Measurements from ENCODE around the gene PDZD11. TPM values are rescaled to one million over a fixed set of nuclear protein-coding genes. Genes with fewer than 3 reads are reported as not detected.

PDZD11 gene
- total RNA-seq, 4 donors from 2014 or later, result 20.7 to 31.7 (median 28.3) TPM

DNA sequence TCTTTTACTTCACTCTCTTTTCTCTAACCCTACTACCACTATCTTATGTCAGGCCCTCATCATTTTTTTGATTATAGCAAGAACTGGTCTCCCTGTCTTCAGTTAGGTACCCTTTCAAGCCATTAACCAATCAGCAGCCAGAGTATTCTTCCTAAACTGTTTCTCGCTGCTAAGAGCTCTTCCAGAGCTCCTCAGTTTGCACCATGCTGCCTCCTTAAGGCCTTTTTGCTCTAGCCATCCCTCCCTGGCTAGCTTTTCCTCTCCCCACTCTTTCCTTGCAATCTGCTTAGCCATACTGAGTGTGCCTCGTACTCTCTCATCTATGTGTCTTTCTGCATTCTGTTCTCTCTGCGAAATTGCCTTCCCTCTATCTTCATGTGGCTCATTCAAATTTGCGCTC is 33.1 kb upstream of the PDZD11 start:
- no peak for ATAC-seq (ENCODE audit: low FRiP score)
- TF ChIP-seq, protein P1, sequence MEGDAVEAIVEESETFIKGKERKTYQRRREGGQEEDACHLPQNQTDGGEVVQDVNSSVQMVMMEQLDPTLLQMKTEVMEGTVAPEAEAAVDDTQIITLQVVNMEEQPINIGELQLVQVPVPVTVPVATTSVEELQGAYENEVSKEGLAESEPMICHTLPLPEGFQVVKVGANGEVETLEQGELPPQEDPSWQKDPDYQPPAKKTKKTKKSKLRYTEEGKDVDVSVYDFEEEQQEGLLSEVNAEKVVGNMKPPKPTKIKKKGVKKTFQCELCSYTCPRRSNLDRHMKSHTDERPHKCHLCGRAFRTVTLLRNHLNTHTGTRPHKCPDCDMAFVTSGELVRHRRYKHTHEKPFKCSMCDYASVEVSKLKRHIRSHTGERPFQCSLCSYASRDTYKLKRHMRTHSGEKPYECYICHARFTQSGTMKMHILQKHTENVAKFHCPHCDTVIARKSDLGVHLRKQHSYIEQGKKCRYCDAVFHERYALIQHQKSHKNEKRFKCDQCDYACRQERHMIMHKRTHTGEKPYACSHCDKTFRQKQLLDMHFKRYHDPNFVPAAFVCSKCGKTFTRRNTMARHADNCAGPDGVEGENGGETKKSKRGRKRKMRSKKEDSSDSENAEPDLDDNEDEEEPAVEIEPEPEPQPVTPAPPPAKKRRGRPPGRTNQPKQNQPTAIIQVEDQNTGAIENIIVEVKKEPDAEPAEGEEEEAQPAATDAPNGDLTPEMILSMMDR (IDR thresholded peaks at IDR 0.05), result no peak

DNA sequence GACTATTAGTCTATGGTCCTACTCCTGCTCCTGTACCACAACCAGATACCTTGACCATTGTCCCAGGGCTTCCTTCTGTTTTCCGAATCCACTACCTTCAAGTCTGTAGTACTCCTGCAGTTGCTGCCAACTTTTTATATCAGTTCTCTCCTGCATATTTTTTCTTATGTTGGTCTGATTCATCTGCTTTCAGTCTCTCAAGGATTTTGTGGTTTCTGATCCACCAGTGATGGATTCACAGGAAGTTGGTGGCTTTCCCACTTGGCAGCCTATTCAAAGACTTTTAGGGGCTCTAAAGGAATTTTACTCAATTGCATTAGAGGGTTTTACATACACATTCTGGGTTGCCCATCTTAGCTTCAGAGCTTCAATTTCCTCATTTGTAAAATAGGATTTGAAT is 23.8 kb upstream of the PDZD11 start:
- TF ChIP-seq, protein P1 (IDR thresholded peaks at IDR 0.05), result no peak
- no peak for ATAC-seq (ENCODE audit: low FRiP score)

More for the DNA sequence above, 33.1 kb upstream of the PDZD11 start:
- no peak for DNase-seq (ENCODE audit: low spot score)

DNA sequence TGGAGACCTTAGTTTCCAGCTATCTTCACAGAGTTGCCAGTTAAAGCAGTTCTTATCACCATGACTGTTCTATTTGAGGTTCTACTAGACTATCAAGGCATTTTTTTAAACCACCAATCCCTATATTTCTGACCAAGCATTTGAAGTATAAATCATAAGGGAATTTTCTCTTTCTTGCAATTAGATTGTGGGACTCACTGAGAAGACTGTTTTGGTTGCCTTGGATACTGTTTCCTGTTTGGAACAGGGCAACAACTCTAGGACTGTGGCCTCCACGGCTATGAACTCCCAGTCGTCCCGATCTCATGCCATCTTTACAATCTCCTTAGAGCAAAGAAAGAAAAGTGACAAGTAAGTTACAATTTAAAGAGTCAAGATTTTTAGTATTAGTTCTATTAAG is 12.0 kb upstream of the PDZD11 start:
- ATAC-seq (ENCODE audit: low FRiP score) (no peak), DNase-seq (ENCODE audit: low spot score) (no peak)
- TF ChIP-seq, protein P1 (IDR thresholded peaks at IDR 0.05), result no peak

More for the DNA sequence above, 23.8 kb upstream of the PDZD11 start:
- DNase-seq (ENCODE audit: low spot score), result no peak

DNA sequence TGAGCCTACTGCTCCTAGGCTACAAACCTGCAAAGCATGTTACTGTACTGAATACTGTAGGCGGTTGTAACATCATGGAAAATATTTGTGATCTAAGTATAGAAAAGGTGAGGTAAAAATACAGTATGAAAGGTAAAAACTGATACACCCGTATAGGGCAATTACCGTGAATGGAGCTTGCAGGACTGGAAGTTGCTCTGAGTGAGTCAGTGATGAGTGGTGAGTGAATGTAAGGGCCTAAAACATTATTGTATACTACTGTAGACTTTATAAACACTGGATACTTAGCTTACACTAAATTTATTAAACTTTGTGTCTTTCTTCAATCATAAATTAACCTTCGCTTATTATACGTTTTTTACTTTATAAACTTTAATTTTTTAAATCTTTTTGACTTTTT is 3.9 kb upstream of the PDZD11 start:
- ATAC-seq (ENCODE audit: low FRiP score), result no peak
- TF ChIP-seq, protein P1 (IDR thresholded peaks at IDR 0.05), result no peak
- DNase-seq (ENCODE audit: low spot score), result no peak

DNA sequence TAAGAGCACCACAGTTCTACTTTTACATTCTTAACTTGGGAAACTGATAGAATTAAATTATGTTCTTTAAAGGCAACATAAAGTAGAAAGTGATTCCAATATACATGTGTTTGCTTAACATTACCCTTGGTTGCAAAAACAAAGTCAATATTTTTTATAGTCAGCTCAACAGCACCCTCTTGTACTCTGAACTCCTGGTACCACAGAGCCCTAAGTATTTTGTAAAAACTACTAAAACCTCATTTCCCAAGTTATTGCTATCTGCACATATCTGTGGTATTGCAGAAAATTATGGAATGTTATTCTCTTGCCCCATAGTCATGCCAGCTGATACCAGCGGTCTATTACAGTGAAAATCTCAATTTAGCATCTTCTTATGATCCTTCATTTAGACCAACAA is 3.1 kb upstream of the PDZD11 start:
- TF ChIP-seq, protein P1 (IDR thresholded peaks at IDR 0.05), result no peak
- no peak for ATAC-seq (ENCODE audit: low FRiP score)

DNA sequence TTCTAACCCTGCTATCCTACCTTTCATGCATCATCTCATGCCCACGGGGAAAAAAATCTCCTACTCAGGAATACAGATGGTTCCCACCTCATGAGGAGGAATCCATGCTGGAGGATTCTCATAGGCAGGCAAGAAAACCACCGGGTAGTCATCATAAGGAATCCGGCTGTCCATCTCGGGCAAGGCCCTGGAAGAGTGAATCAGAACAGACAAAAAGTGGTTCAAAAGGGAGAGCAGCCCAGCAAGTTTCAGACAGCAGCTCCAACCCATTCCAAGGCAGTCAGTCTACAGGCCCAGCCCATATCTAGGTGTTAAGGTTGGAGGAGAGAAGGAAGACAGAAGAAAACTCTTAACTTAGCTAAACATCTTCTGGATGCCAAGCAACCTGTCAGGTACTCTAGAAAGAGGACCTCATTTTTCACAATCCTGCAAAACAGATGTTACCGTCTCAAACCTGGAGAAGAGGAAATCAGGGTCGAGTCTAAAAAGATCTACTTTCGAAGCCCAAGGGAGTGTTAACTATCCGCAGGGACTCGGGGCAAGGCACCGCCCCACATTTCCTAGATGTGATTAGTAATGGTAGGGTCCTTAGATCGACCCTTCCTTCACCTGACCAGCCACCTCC is 447 bp downstream of the PDZD11 start:
- ATAC-seq (ENCODE audit: low FRiP score), result no peak
- TF ChIP-seq, protein P1 (IDR thresholded peaks at IDR 0.05), result no peak
- DNase-seq (ENCODE audit: low spot score), result no peak

More for the DNA sequence above, 3.1 kb upstream of the PDZD11 start:
- DNase-seq (ENCODE audit: low spot score), result no peak

DNA sequence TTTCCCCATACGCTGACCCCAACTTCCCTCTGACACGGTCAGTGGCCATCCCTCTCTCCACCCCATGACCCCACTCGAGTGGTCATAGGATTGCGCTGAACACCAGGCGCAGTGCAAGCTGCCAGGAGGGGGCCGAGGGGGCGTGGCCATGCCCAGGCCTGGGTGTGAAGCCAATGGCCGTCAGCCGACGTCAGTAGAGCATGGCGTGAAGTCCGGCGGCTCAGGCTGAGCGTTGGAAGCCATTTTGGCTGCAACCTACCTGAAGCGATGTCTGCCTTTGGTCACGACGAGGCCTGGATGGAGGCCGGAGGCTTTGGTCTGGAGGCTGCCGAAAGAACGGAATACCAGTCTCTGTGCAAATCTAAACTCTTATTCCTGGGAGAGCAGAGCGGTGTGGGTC is 7.8 kb downstream of the PDZD11 start, which contains the start of gene RAB41:
RAB41 (plus strand) TSS at position 222 of the 400 bp plus-strand sequence; CDS start at position 268, 46 bp downstream.
- DNase-seq (ENCODE audit: low spot score), result no peak
- TF ChIP-seq, protein P1 (IDR thresholded peaks at IDR 0.05), result no peak
- no peak for ATAC-seq (ENCODE audit: low FRiP score)

Data from omental fat pad (tissue), 4 donors.